NCI-H2029 treated with DMSO at 0.1 percent for 48 hours (cell line): Measurements from ENCODE around the gene IRF5.
"Not testable (repeated sequence)": the region's sequence is repeated elsewhere in the genome, so short reads cannot be mapped to it uniquely, and the experiment has no call there.

Source experiments
- DNase-seq: peaks from one replicate; lab custom pipeline; 2025; lab: John Stamatoyannopoulos, UW

The IRF5 gene

GRCh38 chr7:128906766-128907559 is 30.8 kb upstream of the IRF5 start:
- DNase-seq, result no peak

DNA sequence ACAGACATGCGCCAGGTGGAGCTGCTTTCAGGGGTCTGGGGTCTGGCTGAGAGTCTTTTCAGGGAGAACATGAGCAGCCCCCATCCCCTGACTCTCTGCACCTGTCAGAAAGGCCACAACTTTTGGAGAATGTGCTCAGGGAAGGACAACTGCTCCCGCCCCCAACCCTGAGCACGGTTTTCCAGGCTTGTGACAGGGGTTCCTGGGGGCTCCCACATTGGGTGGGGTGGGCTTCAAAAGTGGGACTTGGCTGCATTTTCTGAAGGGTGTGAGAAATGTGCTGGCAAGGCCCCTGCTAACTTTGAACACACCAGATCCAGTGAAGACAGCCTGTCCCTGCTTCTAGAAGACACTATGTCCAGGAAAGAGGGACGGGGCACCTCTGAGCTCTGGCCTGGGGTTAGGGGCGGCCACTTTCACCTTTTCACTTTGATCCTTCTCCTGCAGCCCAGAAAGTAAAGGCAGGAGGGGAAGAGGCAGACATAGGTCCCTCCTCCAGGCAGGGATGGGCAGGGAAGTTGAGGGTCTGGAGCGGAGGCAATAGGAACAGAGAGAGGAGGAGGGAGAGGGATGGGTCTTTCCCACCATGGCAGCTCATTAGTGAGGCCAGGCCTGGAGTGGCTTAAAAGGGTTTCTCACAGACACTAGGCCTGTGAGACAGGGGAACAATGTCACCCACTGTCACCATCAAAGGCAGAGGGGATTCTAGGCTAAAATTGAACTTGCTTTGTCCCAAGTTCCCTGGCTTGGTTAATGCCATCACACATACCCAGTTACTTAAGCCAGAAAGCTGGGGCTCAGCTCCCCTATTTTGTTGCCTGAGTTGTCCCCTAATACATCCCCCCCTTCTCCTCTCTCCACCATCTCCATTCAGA is 28.7 kb upstream of the IRF5 start:
- no peak for DNase-seq

GRCh38 chr7:128909625-128910568 is 27.8 kb upstream of the IRF5 start:
- DNase-seq, result no peak

DNA sequence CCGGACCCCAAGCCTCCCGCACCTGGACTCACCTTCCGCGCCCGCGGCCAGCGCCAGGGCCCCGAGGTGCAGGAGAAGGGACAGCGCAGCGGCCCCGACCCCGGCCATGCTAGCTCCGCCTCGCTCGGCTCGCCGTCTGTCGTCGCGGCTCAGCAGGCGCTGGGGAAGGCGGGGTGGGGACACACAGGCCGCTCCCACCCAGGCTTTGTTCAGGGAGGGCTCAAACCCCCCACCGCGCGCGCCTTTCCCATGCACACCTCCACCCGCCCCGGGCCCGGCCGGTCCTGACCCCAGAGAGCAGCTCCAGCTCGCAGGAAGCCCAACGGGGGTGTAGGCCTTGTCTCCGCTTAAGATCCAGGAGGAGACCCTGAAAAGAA is 27.2 kb upstream of the IRF5 start, which contains the start of gene KCP:
KCP (minus strand) TSS at position 141 of the 377 bp plus-strand sequence; CDS start at position 108, 33 bp downstream.
- no peak for DNase-seq

DNA sequence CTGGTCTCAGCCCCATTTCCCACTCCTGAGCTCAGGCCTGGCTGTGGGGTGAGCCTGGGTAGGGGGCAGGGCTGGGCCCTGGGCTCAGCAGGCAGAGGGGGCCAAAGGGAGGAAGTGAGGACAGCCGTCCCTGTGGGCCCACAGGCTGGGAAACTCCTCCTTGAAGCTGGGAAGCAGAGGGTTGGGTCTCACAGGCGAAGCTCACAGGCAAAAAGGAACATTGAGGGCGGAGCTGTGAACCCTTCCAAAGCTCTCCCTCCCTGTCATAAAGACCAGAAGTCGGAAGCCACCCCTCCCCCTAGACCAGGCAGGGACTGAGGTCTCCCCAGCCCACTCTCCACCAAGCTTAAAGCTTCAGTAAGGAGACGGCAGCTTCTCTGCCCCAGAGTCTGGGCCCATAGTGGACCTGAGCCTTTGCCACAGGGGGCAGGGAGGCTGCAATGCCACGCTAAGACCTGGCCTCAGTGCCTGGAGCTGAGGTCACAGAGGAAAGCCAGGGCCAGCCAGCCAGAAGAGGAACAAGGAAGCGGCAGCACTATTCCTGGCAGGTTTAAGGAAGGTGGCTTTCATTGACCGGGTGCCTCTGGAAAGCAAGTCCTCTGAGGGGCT is 26.2 kb upstream of the IRF5 start:
- no peak for DNase-seq

GRCh38 chr7:128912281-128912680 is 25.4 kb upstream of the IRF5 start:
- DNase-seq, result no peak

GRCh38 chr7:128912709-128913495 is 24.8 kb upstream of the IRF5 start:
- DNase-seq, result not testable (repeated sequence)

GRCh38 chr7:128913870-128914565 is 23.7 kb upstream of the IRF5 start:
- no peak for DNase-seq

DNA sequence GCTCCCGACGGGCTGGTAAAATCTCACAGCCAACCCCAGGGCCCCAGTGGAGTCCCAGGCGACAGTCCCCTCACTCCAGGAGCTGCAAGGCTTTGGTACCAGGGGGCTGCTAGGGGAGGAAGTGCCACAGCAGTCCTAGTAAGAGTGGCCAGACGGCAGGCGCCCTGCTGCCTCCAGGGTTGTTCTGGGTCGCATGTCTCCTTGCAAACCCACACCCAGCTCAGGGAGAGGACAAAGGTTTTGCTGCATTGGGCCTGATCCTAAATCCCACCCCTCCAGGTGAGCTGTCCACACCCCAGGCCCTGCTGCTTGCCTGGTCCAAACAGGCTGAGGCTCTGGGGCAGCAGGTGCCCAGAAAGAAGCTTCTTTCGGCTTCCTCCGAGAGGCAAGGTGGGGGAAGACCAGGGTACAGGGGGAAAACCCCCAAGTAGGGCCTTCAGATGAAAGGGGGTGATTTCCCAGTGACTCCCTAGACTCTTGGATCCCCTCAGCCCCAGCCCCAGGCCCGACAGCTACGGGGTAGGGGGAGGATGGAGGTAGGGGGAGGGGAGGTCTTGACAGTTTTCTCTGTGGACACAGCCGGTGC is 23.1 kb upstream of the IRF5 start:
- no peak for DNase-seq

GRCh38 chr7:128915271-128915819 is 22.4 kb upstream of the IRF5 start:
- DNase-seq, result no peak

GRCh38 chr7:128915841-128916642 is 21.7 kb upstream of the IRF5 start:
- no peak for DNase-seq

DNA sequence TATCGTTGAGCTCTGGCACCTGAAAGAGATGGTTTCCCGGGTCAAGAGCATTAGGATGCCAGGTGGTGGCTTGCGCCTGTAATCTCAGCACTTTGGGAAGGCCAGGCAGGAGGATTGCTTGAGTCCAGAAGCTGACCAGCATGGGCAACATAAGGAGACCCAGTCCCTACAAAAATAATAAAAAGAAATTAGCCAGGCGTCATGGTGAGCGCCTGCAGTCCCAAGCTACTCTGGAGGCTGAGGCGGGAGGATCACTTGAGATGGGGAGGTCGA is 21.1 kb upstream of the IRF5 start:
- DNase-seq, result no peak

DNA sequence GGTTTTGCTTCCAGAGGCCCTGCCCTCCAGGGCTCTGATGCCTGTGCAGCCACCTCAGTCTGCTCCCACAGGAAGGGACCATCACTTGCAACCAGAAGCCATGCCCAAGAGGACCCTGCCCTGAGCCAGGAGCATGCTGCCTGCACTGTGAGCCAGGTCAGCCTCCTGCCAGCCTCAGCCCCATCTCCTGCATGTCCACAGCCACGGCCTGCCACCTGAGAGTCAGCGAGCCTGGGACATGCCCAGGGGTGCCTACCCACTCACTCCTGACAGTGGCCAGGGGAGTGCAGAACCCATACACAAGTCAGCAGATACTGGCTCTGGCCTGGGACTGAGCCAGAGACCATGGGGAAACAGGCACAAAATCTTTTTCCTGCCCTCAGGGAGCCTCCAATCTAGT is 20.6 kb upstream of the IRF5 start:
- DNase-seq, result no peak

- no peak for DNase-seq
Measured at GRCh38 chr7:128918016-128918665, 19.6 kb upstream of the IRF5 start.

- no peak for DNase-seq
Measured at GRCh38 chr7:128919241-128919640, 18.5 kb upstream of the IRF5 start.

- DNase-seq, result no peak
Measured at GRCh38 chr7:128919881-128920799, 17.6 kb upstream of the IRF5 start.

- DNase-seq, result no peak
Measured at GRCh38 chr7:128920913-128921582, 16.7 kb upstream of the IRF5 start.
